Renal cortical epithelial cell (primary cell): Measurements from ENCODE around the gene GPC4. TPM values are rescaled to one million over a fixed set of nuclear protein-coding genes. Genes with fewer than 3 reads are reported as not detected.
"Not testable (repeated sequence)": the region's sequence is repeated elsewhere in the genome, so short reads cannot be mapped to it uniquely, and the experiment has no call there.

Experiments used
- DNase-seq: peaks from one replicate; pipeline ENCODE4 v3.0.0-alpha.2; 2011; ENCODE audit warnings: low read depth
- total RNA-seq: library from RNA; depleted of rRNA; stranded (reverse); fragments of >200 nt; gene quantifications from 2 replicates; pipeline ENCODE4 v1.2.3, GENCODE V29; 2014

Gene GPC4
- total RNA-seq, 1 donor from 2014 or later, result 80.6 TPM

- DNase-seq, result no peak
Measured at GRCh38 chrX:133369065-133369464, 46.2 kb downstream of the GPC4 start.

GRCh38 chrX:133366735-133367134 lies 48.6 kb downstream of the GPC4 start:
- no peak for DNase-seq

GRCh38 chrX:133365871-133366611 lies 49.2 kb downstream of the GPC4 start:
- DNase-seq, result no peak

GRCh38 chrX:133364865-133365264 lies 50.4 kb downstream of the GPC4 start:
- DNase-seq, result no peak

GRCh38 chrX:133364196-133364595 lies 51.1 kb downstream of the GPC4 start:
- no peak for DNase-seq

- DNase-seq, result no peak
Measured at GRCh38 chrX:133362538-133362937, 52.8 kb downstream of the GPC4 start.

GRCh38 chrX:133359466-133359865 lies 55.8 kb downstream of the GPC4 start:
- no peak for DNase-seq

- DNase-seq, result no peak
Measured at GRCh38 chrX:133353233-133353632, 62.1 kb downstream of the GPC4 start.

GRCh38 chrX:133350751-133351150 lies 64.5 kb downstream of the GPC4 start:
- DNase-seq, result peak; percentile 74

- no peak for DNase-seq
Measured at GRCh38 chrX:133346026-133346425, 69.3 kb downstream of the GPC4 start.

GRCh38 chrX:133339566-133339965 lies 75.7 kb downstream of the GPC4 start:
- no peak for DNase-seq

- DNase-seq, result peak; percentile 55
Measured at GRCh38 chrX:133337250-133337649, 78.0 kb downstream of the GPC4 start.

GRCh38 chrX:133335027-133335426 lies 80.3 kb downstream of the GPC4 start:
- DNase-seq, result peak; percentile 55

- DNase-seq, result no peak
Measured at GRCh38 chrX:133333154-133333750, 82.0 kb downstream of the GPC4 start.

GRCh38 chrX:133332737-133333136 lies 82.6 kb downstream of the GPC4 start:
- no peak for DNase-seq

- no peak for DNase-seq
Measured at GRCh38 chrX:133330956-133331355, 84.3 kb downstream of the GPC4 start.

GRCh38 chrX:133325422-133325821 lies 89.9 kb downstream of the GPC4 start:
- DNase-seq, result peak; percentile 1

GRCh38 chrX:133323431-133323830 lies 91.9 kb downstream of the GPC4 start:
- DNase-seq, result peak; percentile 49

GRCh38 chrX:133322269-133322668 lies 93.0 kb downstream of the GPC4 start:
- not testable (repeated sequence) for DNase-seq

- no peak for DNase-seq
Measured at GRCh38 chrX:133321451-133321850, 93.8 kb downstream of the GPC4 start.

GRCh38 chrX:133314281-133314680 lies 101.0 kb downstream of the GPC4 start:
- no peak for DNase-seq

- no peak for DNase-seq
Measured at GRCh38 chrX:133308499-133308897, 106.8 kb downstream of the GPC4 start.

GRCh38 chrX:133307637-133308498 lies 107.4 kb downstream of the GPC4 start:
- no peak for DNase-seq
